ENCODE data around the gene STRAP. TPM values are rescaled to one million over a fixed set of nuclear protein-coding genes. Genes with fewer than 3 reads are reported as not detected.

Gene STRAP
- total RNA-seq, 6 donors from 2014 or later: 16.8 to 68.4 (median 53.9) TPM

- DNase-seq: no peak
- no peak for TF ChIP-seq CTCF (IDR thresholded peaks at IDR 0.05)
- no peak for TF ChIP-seq POLR2A (IDR thresholded peaks at IDR 0.05)
- TF ChIP-seq EP300 (IDR thresholded peaks at IDR 0.05): no peak
- TF ChIP-seq POLR2AphosphoS5 (IDR thresholded peaks at IDR 0.05): no peak
- H3K4me1 ChIP-seq: no peaks in the 10 kb centered on the region
- ATAC-seq (ENCODE audit: low FRiP score in 2 of 2): no peak
- no peak overlapping the region for H3K4me3 ChIP-seq
- no peak overlapping the region for H3K27ac ChIP-seq
- H3K9me3 ChIP-seq: no peaks in the 10 kb centered on the region
- WGBS, 2 donors: 79 to 80% methylated on average over 3 of the region's 3 CpGs
- no peaks in the 10 kb centered on the region for H3K36me3 ChIP-seq
- no peaks in the 10 kb centered on the region for H3K27me3 ChIP-seq
Measured at GRCh38 chr12:15851919-15852318, 30.3 kb upstream of the STRAP start.

- Histone ChIP-seq H3K27me3 (no peaks in the 10 kb centered on the region), H3K4me3 (no peak overlapping the region), H3K36me3 (no peaks in the 10 kb centered on the region), H3K27ac (no peak overlapping the region), H3K4me1 (no peaks in the 10 kb centered on the region), H3K9me3 (no peaks in the 10 kb centered on the region)
- ATAC-seq (ENCODE audit: low FRiP score in 2 of 2) (peak in 1 of 2 donors; percentile 82), DNase-seq (no peak)
- WGBS, 2 donors: 84 to 88% methylated on average over 5 of the region's 5 CpGs
- TF ChIP-seq EP300 (IDR thresholded peaks at IDR 0.05) (no peak), CTCF (IDR thresholded peaks at IDR 0.05) (no peak), POLR2AphosphoS5 (IDR thresholded peaks at IDR 0.05) (no peak), POLR2A (IDR thresholded peaks at IDR 0.05) (no peak)
Measured at GRCh38 chr12:15852383-15852782, 29.8 kb upstream of the STRAP start.

GRCh38 chr12:15853877-15854276 lies 28.3 kb upstream of the STRAP start:
- H3K4me3 ChIP-seq: no peak overlapping the region
- H3K9me3 ChIP-seq: no peaks in the 10 kb centered on the region
- no peaks in the 10 kb centered on the region for H3K27me3 ChIP-seq
- H3K36me3 ChIP-seq: no peaks in the 10 kb centered on the region
- DNase-seq (no peak), ATAC-seq (ENCODE audit: low FRiP score in 2 of 2) (no peak)
- H3K4me1 ChIP-seq: no peaks in the 10 kb centered on the region
- WGBS, 2 donors: 82 to 83% methylated on average over 4 of the region's 4 CpGs
- H3K27ac ChIP-seq: no peak overlapping the region
- TF ChIP-seq EP300 (IDR thresholded peaks at IDR 0.05) (no peak), CTCF (IDR thresholded peaks at IDR 0.05) (no peak), POLR2A (IDR thresholded peaks at IDR 0.05) (no peak), POLR2AphosphoS5 (IDR thresholded peaks at IDR 0.05) (no peak)

GRCh38 chr12:15854916-15855315 lies 27.3 kb upstream of the STRAP start:
- no peak overlapping the region for H3K27ac ChIP-seq
- no peak overlapping the region for H3K4me3 ChIP-seq
- H3K4me1 ChIP-seq: no peaks in the 10 kb centered on the region
- no peak for TF ChIP-seq EP300 (IDR thresholded peaks at IDR 0.05)
- no peak for TF ChIP-seq POLR2AphosphoS5 (IDR thresholded peaks at IDR 0.05)
- TF ChIP-seq POLR2A (IDR thresholded peaks at IDR 0.05): no peak
- no peak for TF ChIP-seq CTCF (IDR thresholded peaks at IDR 0.05)
- ATAC-seq (ENCODE audit: low FRiP score in 2 of 2) (no peak), DNase-seq (no peak)
- no peaks in the 10 kb centered on the region for H3K36me3 ChIP-seq
- WGBS, 2 donors: 85 to 95% methylated on average over 1 of the region's 1 CpG
- H3K9me3 ChIP-seq: no peaks in the 10 kb centered on the region
- no peaks in the 10 kb centered on the region for H3K27me3 ChIP-seq

- WGBS, 2 donors: 72 to 82% methylated on average over 1 of the region's 1 CpG
- no peak for DNase-seq
- ATAC-seq (ENCODE audit: low FRiP score in 2 of 2): no peak
- no peaks in the 10 kb centered on the region for H3K36me3 ChIP-seq
- TF ChIP-seq EP300 (IDR thresholded peaks at IDR 0.05) (no peak), POLR2A (IDR thresholded peaks at IDR 0.05) (no peak), POLR2AphosphoS5 (IDR thresholded peaks at IDR 0.05) (no peak), CTCF (IDR thresholded peaks at IDR 0.05) (no peak)
- no peak overlapping the region for H3K4me3 ChIP-seq
- H3K27me3 ChIP-seq: no peaks in the 10 kb centered on the region
- H3K9me3 ChIP-seq: no peaks in the 10 kb centered on the region
- H3K4me1 ChIP-seq: no peaks in the 10 kb centered on the region
- H3K27ac ChIP-seq: no peak overlapping the region
Measured at GRCh38 chr12:15855646-15856045, 26.5 kb upstream of the STRAP start.
